Lower leg skin (tissue), 3 donors: Measurements from ENCODE around the gene ZBTB4.

Experiments
- CTCF ChIP-seq, 3 donors: fragments of 450-650 bp; IDR thresholded peaks; one replicate each; pipeline ENCODE4 v1.5.1; 2016; ENCODE audit warnings: antibody characterized with exemption in 3 of 3, mild to moderate bottlenecking in 3 of 3, moderate library complexity in 2 of 3
- POLR2A ChIP-seq, 2 donors: fragments of 450-650 bp; IDR thresholded peaks; one replicate each; pipeline ENCODE4 v1.6.1; 2016 to 2017; ENCODE audit warnings: antibody characterized with exemption in 2 of 2, mild to moderate bottlenecking in 1 of 2, moderate library complexity in 1 of 2

GRCh38 chr17:7439462-7440112 lies 39.8 kb downstream of the ZBTB4 start, which contains the start of gene FGF11:
- TF ChIP-seq CTCF (IDR thresholded peaks at IDR 0.05) (no peak), POLR2A (IDR thresholded peaks at IDR 0.05) (no peak)
